ENCODE measurements around the gene OR2J2.
"Not testable (repeated sequence)": the region's sequence is repeated elsewhere in the genome, so short reads cannot be mapped to it uniquely, and the experiment has no call there.

OR2J2 gene

GRCh38 chr6:29200767-29201662, 30.3 kb downstream of the OR2J2 start:
- no peak for DNase-seq (ENCODE audit: low read depth)
- TF ChIP-seq, protein P1, sequence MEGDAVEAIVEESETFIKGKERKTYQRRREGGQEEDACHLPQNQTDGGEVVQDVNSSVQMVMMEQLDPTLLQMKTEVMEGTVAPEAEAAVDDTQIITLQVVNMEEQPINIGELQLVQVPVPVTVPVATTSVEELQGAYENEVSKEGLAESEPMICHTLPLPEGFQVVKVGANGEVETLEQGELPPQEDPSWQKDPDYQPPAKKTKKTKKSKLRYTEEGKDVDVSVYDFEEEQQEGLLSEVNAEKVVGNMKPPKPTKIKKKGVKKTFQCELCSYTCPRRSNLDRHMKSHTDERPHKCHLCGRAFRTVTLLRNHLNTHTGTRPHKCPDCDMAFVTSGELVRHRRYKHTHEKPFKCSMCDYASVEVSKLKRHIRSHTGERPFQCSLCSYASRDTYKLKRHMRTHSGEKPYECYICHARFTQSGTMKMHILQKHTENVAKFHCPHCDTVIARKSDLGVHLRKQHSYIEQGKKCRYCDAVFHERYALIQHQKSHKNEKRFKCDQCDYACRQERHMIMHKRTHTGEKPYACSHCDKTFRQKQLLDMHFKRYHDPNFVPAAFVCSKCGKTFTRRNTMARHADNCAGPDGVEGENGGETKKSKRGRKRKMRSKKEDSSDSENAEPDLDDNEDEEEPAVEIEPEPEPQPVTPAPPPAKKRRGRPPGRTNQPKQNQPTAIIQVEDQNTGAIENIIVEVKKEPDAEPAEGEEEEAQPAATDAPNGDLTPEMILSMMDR (conservative IDR thresholded peaks at IDR 0.05; ENCODE audit: control insufficient read depth, insufficient read depth, low read depth, low read length): no peak
- no peak overlapping the region for H3K4me3 ChIP-seq (ENCODE audit: control insufficient read depth, low read depth, low read length)

- TF ChIP-seq, protein P1 (conservative IDR thresholded peaks at IDR 0.05; ENCODE audit: control insufficient read depth, insufficient read depth, low read depth, low read length): no peak
- DNase-seq (ENCODE audit: low read depth): no peak
- H3K4me3 ChIP-seq (ENCODE audit: control insufficient read depth, low read depth, low read length): no peak overlapping the region
Measured at GRCh38 chr6:29201966-29202365, 31.3 kb downstream of the OR2J2 start.

DNA sequence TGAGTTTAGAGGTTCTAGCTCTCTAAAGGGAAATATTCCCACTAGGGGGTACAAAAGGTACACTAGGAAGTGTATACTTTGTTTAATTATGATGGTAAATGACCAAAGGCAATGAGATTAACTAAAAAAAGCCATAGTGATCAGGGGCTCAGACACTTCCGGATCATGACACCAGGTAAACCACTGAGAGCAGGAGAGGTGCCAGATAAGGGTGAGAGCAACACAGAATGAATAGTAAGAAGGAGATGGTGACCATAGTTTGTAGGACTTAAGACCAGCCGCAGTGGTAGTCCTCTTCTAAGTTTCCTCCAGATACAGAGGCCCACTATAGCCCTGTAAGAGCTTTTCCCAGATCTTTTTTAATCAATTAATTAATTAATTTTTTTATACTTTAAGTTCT, 40.8 kb downstream of the OR2J2 start:
- DNase-seq (ENCODE audit: low read depth): no peak
- no peak overlapping the region for H3K4me3 ChIP-seq (ENCODE audit: control insufficient read depth, low read depth, low read length)
- TF ChIP-seq, protein P1 (conservative IDR thresholded peaks at IDR 0.05; ENCODE audit: control insufficient read depth, insufficient read depth, low read depth, low read length): no peak

GRCh38 chr6:29216528-29216927, 45.8 kb downstream of the OR2J2 start:
- DNase-seq (ENCODE audit: low read depth): no peak
- H3K4me3 ChIP-seq (ENCODE audit: control insufficient read depth, low read depth, low read length): no peak overlapping the region
- TF ChIP-seq, protein P1 (conservative IDR thresholded peaks at IDR 0.05; ENCODE audit: control insufficient read depth, insufficient read depth, low read depth, low read length): no peak

DNA sequence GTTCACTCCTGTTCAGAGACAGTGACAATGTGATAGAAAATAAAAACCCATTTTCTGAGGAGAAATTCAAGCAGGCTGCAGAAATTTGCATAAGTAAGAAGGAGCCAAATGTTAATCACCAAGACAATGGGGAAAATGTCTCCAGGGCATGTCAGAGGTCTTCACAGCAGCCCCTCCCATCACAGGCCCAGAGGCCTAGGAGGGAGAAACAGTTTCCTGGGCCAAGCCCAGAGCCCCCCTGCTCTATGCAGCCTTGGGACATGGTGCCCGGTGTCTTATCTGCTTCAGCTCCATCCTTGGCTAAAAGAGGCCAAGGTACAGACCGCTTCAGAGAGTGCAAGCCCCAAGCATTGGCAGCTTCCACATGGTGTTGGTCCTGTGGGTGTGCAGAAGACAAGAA, 46.5 kb downstream of the OR2J2 start:
- DNase-seq (ENCODE audit: low read depth); H3K4me3 ChIP-seq (ENCODE audit: control insufficient read depth, low read depth, low read length): not testable (repeated sequence)

DNA sequence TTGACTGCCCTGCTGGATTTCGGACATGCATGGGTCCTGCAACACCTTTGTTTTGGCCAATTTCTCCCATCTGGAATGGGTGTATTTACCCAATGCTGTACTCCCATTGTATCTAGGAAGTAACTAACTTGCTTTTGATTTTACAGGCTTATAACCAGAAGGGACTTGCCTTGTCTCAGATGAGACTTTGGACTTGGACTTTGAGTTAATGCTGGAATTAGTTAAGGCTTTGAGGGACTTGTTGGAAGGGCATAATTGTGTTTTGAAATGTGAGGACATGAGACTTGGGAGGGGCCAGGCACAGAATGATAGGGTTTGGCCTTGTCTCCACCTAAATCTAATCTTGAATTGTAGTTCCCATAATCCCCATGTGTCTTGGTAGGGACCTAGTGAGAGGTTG, 47.3 kb downstream of the OR2J2 start:
- DNase-seq (ENCODE audit: low read depth); H3K4me3 ChIP-seq (ENCODE audit: control insufficient read depth, low read depth, low read length): not testable (repeated sequence)
